H9 (cell line): ENCODE results near the gene SH3BP1. TPM values are rescaled to one million over a fixed set of nuclear protein-coding genes. Genes with fewer than 3 reads are reported as not detected.
A peak's percentile ranks its signal among the peaks of the same experiment; 100 is the strongest.

Experiments used
- DNase-seq: peaks from one replicate; pipeline ENCODE4 v3.0.0-alpha.2; 2017
- H2AFZ ChIP-seq: one replicate; pipeline ENCODE4 v1.6.1; 2013; ENCODE audit warnings: mild to moderate bottlenecking, low read length, control low read depth, moderate library complexity
- H2AK5ac ChIP-seq: 2 replicates; pipeline ENCODE4 v1.6.1; 2013; ENCODE audit warnings: low read length, control low read depth, mixed read lengths; ENCODE audit not compliant: insufficient read length
- H2BK120ac ChIP-seq: one replicate; pipeline ENCODE4 v1.6.1; 2013; ENCODE audit warnings: low read depth, mild to moderate bottlenecking, low read length, control low read depth, inconsistent platforms; ENCODE audit not compliant: poor library complexity, severe bottlenecking
- H2BK12ac ChIP-seq: 2 replicates; pipeline ENCODE4 v1.6.1; 2013; ENCODE audit warnings: low read length, control low read depth, mixed read lengths, low read depth; ENCODE audit not compliant: insufficient read length
- H2BK15ac ChIP-seq: 2 replicates; pipeline ENCODE4 v1.6.1; 2013; ENCODE audit warnings: low read depth, low read length, control low read depth
- H2BK20ac ChIP-seq: one replicate; pipeline ENCODE4 v1.6.1; 2013; ENCODE audit warnings: low read depth, mild to moderate bottlenecking, low read length, control low read depth, inconsistent platforms; ENCODE audit not compliant: poor library complexity, severe bottlenecking
- H2BK5ac ChIP-seq: 2 replicates; pipeline ENCODE4 v1.6.1; 2013; ENCODE audit warnings: low read length, control low read depth, mixed read lengths; ENCODE audit not compliant: insufficient read length
- H3K14ac ChIP-seq: 2 replicates; pipeline ENCODE4 v1.6.1; 2013; ENCODE audit warnings: low read length, control low read depth; ENCODE audit not compliant: insufficient read depth
- H3K18ac ChIP-seq: 2 replicates; pipeline ENCODE4 v1.6.1; 2013; ENCODE audit warnings: low read depth, mild to moderate bottlenecking, mixed read lengths, low read length, control low read depth; ENCODE audit not compliant: insufficient read length
- H3K23ac ChIP-seq: 2 replicates; pipeline ENCODE4 v1.6.1; 2013; ENCODE audit warnings: low read length, control low read depth, mixed read lengths, low read depth; ENCODE audit not compliant: insufficient read length
- H3K23me2 ChIP-seq: 2 replicates; pipeline ENCODE4 v1.6.1; 2013; ENCODE audit warnings: low read depth, mild to moderate bottlenecking, mixed read lengths, low read length, control low read depth; ENCODE audit not compliant: insufficient read length, poor library complexity, severe bottlenecking
- H3K27ac ChIP-seq: 2 replicates; pipeline ENCODE4 v1.5.1; 2013; ENCODE audit warnings: low read length, control low read depth, mixed read lengths, low read depth; ENCODE audit not compliant: insufficient read length
- H3K27me3 ChIP-seq: 2 replicates; pipeline ENCODE4 v1.6.1; 2013; ENCODE audit warnings: low read length, control low read depth, inconsistent platforms; ENCODE audit not compliant: insufficient read depth
- H3K4ac ChIP-seq: 2 replicates; pipeline ENCODE4 v1.6.1; 2013; ENCODE audit warnings: low read depth, mild to moderate bottlenecking, control low read depth, inconsistent platforms, low read length, moderate library complexity
- H3K4me1 ChIP-seq: 2 replicates; pipeline ENCODE4 v1.6.1; 2013; ENCODE audit warnings: low read length, control low read depth, inconsistent platforms; ENCODE audit not compliant: insufficient read depth
- H3K4me2 ChIP-seq: 2 replicates; pipeline ENCODE4 v1.6.1; 2013; ENCODE audit warnings: low read length, control low read depth, mixed read lengths; ENCODE audit not compliant: insufficient read length, insufficient read depth
- H3K56ac ChIP-seq: 2 replicates; pipeline ENCODE4 v1.6.1; 2013; ENCODE audit warnings: low read depth, mild to moderate bottlenecking, mixed read lengths, low read length, control low read depth; ENCODE audit not compliant: insufficient read length
- H3K79me1 ChIP-seq: 2 replicates; pipeline ENCODE4 v1.6.1; 2013; ENCODE audit warnings: low read depth, mild to moderate bottlenecking, moderate library complexity, low read length, control low read depth, inconsistent platforms; ENCODE audit not compliant: insufficient read depth, poor library complexity, severe bottlenecking
- H3K79me2 ChIP-seq: 2 replicates; pipeline ENCODE4 v1.6.1; 2013; ENCODE audit warnings: low read length, control low read depth, inconsistent platforms; ENCODE audit not compliant: insufficient read depth
- H3K9ac ChIP-seq: 2 replicates; pipeline ENCODE4 v1.6.1; 2013; ENCODE audit warnings: low read length, control low read depth, mixed read lengths; ENCODE audit not compliant: insufficient read length; ENCODE audit errors: extremely low read depth
- H3K9me3 ChIP-seq: one replicate; pipeline ENCODE4 v1.6.1; 2013; ENCODE audit warnings: low read depth, low read length, inconsistent platforms; ENCODE audit not compliant: control insufficient read depth
- H3T11ph ChIP-seq: one replicate; pipeline ENCODE4 v1.6.1; 2013; ENCODE audit warnings: mild to moderate bottlenecking, low read length, control low read depth, inconsistent platforms
- H4K20me1 ChIP-seq: one replicate; pipeline ENCODE4 v1.6.1; 2013; ENCODE audit not compliant: control insufficient read depth, insufficient read length, insufficient read depth
- H4K5ac ChIP-seq: 2 replicates; pipeline ENCODE4 v1.6.1; 2013; ENCODE audit warnings: low read depth, mild to moderate bottlenecking, mixed read lengths, low read length, control low read depth; ENCODE audit not compliant: insufficient read length
- H4K8ac ChIP-seq: replicated peaks from 2 replicates; pipeline ENCODE4 v1.6.1; 2013; ENCODE audit warnings: low read length, control low read depth, mixed read lengths, low read depth; ENCODE audit not compliant: insufficient read length
- H4K91ac ChIP-seq: 2 replicates; pipeline ENCODE4 v1.6.1; 2013; ENCODE audit warnings: low read depth, mild to moderate bottlenecking, moderate library complexity, mixed read lengths, low read length, control low read depth; ENCODE audit not compliant: insufficient read length
- H3K27ac Mint-ChIP-seq, 3 experiments: 2 replicates in 2 of 3; 3 replicates in 1 of 3; pipeline ENCODE4 v1.8.0; 2020 to 2021; ENCODE audit warnings: mixed read lengths in 3 of 3, mild to moderate bottlenecking in 1 of 3, moderate library complexity in 1 of 3
- H3K27me3 Mint-ChIP-seq: 2 replicates; pipeline ENCODE4 v1.8.0; 2021; ENCODE audit warnings: low read depth, mild to moderate bottlenecking, moderate library complexity, mixed read lengths
- H3K36me3 Mint-ChIP-seq, 3 experiments: 2 replicates in 2 of 3; 3 replicates in 1 of 3; pipeline ENCODE4 v1.8.0; 2020 to 2021; ENCODE audit warnings: low read depth in 3 of 3, mixed read lengths in 3 of 3; ENCODE audit not compliant: insufficient read depth in 1 of 3
- H3K4me1 Mint-ChIP-seq, 2 experiments: 2 replicates each; pipeline ENCODE4 v1.8.0; 2020; ENCODE audit warnings: mixed read lengths in 2 of 2
- H3K4me3 Mint-ChIP-seq, 2 experiments: 2 replicates in 1 of 2; 3 replicates in 1 of 2; pipeline ENCODE4 v1.8.0; 2020 to 2021; ENCODE audit warnings: mild to moderate bottlenecking in 2 of 2, mixed read lengths in 2 of 2, moderate library complexity in 1 of 2
- H3K9me3 Mint-ChIP-seq, 2 experiments: 2 replicates in 1 of 2; 3 replicates in 1 of 2; pipeline ENCODE4 v1.8.0; 2020; ENCODE audit warnings: mild to moderate bottlenecking in 2 of 2, mixed read lengths in 2 of 2, moderate library complexity in 1 of 2
- WGBS: extraction: QIAGEN DNeasy Blood & Tissue Kit; methylation state at CpG from one replicate; pipeline ENCODE4 v1.1.7; 2013; ENCODE audit warnings: missing lambda C conversion rate, low lambda C conversion rate, mixed read lengths; ENCODE audit not compliant: insufficient read length; ENCODE audit errors: extremely low coverage; 5-methylcytosine and 5-hydroxymethylcytosine counted together
- total RNA-seq: library from RNA; stranded (reverse); gene quantifications from 2 replicates; pipeline ENCODE4 v1.2.1, GENCODE V29; 2021
- TF ChIP-seq, protein P1 (sequence below): fragments of 200-600 bp; sonication (generic); conservative IDR thresholded peaks from 3 replicates; pipeline ENCODE4 v1.8.0; 2021; ENCODE audit warnings: antibody characterized with exemption, mild to moderate bottlenecking

Gene SH3BP1
- total RNA-seq, 1 experiment from 2014 or later = 33.6 TPM

DNA sequence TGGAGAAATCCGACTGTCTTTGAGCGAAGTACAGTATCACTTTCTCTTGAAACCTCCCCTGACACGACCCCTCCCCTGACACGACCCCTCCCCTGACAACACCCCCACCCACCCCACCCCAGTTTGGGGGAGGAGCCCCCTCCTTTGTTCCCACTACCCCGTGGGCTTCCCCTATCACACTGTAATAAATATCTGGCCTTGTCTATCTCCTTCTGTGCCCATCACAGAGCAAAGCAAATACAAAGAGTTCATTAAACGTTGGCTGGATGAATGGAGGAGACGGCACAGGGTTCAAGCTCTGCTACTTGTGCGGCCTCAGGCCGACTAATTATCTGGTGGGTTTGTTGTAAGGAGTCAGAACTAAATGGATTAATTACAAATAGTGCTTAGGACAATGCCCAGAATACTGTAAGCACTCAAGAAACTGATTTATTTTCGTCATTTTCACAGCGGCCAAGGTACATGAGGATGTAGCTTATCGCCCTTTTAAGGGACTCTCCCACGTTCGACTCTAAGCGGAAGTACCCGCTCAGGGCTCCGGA lies 31.5 kb upstream of the SH3BP1 start:
- Histone ChIP-seq H3K14ac (no peak overlapping the region; the same call in 1 of the 2 replicates), H3T11ph (no peak overlapping the region), H3K79me2 (no peaks in the 10 kb centered on the region; the same call in 1 of the 2 replicates), H2AK5ac (no peak overlapping the region), H3K9ac (peak overlapping the region; percentile 64), H4K20me1 (no peaks in the 10 kb centered on the region), H4K8ac (no peak overlapping the region), H3K79me1 (peaks cover 3% of the 10 kb centered on the region), H3K56ac (no peak overlapping the region), H4K5ac (no peak overlapping the region), H3K27ac (peak overlapping the region; percentile 88), H3K23me2 (peaks cover 10% of the 10 kb centered on the region), H3K4me1 (no peaks in the 10 kb centered on the region), H3K4me2 (peak overlapping the region; percentile 83), H2BK120ac (no peak overlapping the region), H4K91ac (no peak overlapping the region), H2BK20ac (no peak overlapping the region), H3K27me3 (no peaks in the 10 kb centered on the region), H2BK15ac (no peak overlapping the region), H3K18ac (peak overlapping the region; percentile 74), H3K4ac (no peak overlapping the region), H2AFZ (no peak overlapping the region), H2BK12ac (no peak overlapping the region), H2BK5ac (no peak overlapping the region), H3K9me3 (no peaks in the 10 kb centered on the region), H3K23ac (no peak overlapping the region)
- no peaks in the 10 kb centered on the region for H3K9me3 Mint-ChIP-seq
- H3K4me1 Mint-ChIP-seq = peaks cover 16 to 17% of the 10 kb centered on the region in 2 experiments
- DNase-seq = no peak
- no peaks in the 10 kb centered on the region for H3K36me3 Mint-ChIP-seq
- TF ChIP-seq, protein P1, sequence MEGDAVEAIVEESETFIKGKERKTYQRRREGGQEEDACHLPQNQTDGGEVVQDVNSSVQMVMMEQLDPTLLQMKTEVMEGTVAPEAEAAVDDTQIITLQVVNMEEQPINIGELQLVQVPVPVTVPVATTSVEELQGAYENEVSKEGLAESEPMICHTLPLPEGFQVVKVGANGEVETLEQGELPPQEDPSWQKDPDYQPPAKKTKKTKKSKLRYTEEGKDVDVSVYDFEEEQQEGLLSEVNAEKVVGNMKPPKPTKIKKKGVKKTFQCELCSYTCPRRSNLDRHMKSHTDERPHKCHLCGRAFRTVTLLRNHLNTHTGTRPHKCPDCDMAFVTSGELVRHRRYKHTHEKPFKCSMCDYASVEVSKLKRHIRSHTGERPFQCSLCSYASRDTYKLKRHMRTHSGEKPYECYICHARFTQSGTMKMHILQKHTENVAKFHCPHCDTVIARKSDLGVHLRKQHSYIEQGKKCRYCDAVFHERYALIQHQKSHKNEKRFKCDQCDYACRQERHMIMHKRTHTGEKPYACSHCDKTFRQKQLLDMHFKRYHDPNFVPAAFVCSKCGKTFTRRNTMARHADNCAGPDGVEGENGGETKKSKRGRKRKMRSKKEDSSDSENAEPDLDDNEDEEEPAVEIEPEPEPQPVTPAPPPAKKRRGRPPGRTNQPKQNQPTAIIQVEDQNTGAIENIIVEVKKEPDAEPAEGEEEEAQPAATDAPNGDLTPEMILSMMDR = no peak
- no CpG with 5 or more reads among the region's 17 CpGs for WGBS
- H3K27ac Mint-ChIP-seq = peak overlapping the region; percentile 96 to 99 (median 99)
- peaks cover 8% of the 10 kb centered on the region for H3K27me3 Mint-ChIP-seq
- peak overlapping the region; percentile 91 for H3K4me3 Mint-ChIP-seq
